GM08714 (cell line): ENCODE data around the gene CAMK1.
A peak's percentile ranks its signal among the peaks of the same experiment; 100 is the strongest.

Experiments used
- H3K4me3 ChIP-seq: fragments of 200-500 bp; sonication (Bioruptor generic); 2 replicates; pipeline ENCODE4 v1.5.1; 2014; ENCODE audit warnings: mild to moderate bottlenecking, low read length, inconsistent platforms
- ZNF274 ChIP-seq: IDR thresholded peaks from 2 replicates; pipeline ENCODE4 v1.6.1; 2012; ENCODE audit warnings: mild to moderate bottlenecking, low read depth, low read length

CAMK1 gene

DNA sequence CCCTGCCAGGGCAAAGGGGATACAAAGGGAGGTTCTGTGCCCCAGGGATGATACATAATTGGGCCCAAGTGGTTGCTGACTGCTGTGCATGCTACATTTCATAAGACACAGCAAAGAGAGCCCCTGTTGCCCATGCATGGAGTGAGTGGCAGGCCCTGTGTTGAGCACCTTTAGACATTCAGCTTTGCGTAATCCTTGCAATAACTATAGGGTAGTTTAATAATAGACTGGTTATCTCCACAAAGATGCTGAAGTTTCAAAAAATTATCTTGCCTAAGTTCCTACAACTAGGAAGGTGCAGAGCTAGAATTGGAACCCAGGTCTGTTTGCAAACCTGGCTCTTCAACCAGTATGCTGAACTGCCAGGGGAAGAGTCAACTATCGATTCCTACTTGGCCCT, 21.7 kb downstream of the CAMK1 start:
- H3K4me3 ChIP-seq: no peak overlapping the region
- TF ChIP-seq ZNF274: no peak

- no peak overlapping the region for H3K4me3 ChIP-seq
- no peak for TF ChIP-seq ZNF274
These were observed 22.5 kb downstream of the CAMK1 start for GRCh38 chr3:9747267-9747666.

- no peak overlapping the region for H3K4me3 ChIP-seq
- no peak for TF ChIP-seq ZNF274
These were observed 23.4 kb downstream of the CAMK1 start for GRCh38 chr3:9746330-9746729.

- H3K4me3 ChIP-seq: no peak overlapping the region
- TF ChIP-seq ZNF274: no peak
These were observed 24.2 kb downstream of the CAMK1 start for GRCh38 chr3:9745521-9745920.

- no peak overlapping the region for H3K4me3 ChIP-seq
- no peak for TF ChIP-seq ZNF274
These were observed 25.6 kb downstream of the CAMK1 start for GRCh38 chr3:9744162-9744561.

- H3K4me3 ChIP-seq: no peak overlapping the region
- no peak for TF ChIP-seq ZNF274
These were observed 26.2 kb downstream of the CAMK1 start for GRCh38 chr3:9743548-9743947.

DNA sequence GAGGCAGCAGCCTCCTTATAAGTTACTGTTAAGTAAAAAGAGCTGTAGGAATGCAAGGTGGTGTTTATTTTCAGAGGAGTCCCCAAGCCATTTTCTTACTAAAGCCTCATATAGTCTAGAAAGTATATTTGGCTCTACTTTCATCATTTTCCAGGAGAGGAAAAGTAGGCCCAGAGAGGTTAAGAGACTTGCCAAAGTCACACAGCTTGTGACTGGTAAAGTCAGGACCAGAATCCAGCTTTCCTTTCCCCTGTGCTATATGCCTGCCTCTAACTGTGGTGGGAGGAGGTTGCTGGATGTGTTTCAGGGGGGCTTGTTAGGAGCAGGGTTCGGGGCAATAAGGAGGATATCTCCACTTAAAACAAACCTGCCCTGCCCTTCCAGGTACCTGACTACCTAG, 27.2 kb downstream of the CAMK1 start:
- no peak overlapping the region for H3K4me3 ChIP-seq
- TF ChIP-seq ZNF274: no peak

- H3K4me3 ChIP-seq: no peak overlapping the region
- no peak for TF ChIP-seq ZNF274
These were observed 30.6 kb downstream of the CAMK1 start for GRCh38 chr3:9739181-9739580.

DNA sequence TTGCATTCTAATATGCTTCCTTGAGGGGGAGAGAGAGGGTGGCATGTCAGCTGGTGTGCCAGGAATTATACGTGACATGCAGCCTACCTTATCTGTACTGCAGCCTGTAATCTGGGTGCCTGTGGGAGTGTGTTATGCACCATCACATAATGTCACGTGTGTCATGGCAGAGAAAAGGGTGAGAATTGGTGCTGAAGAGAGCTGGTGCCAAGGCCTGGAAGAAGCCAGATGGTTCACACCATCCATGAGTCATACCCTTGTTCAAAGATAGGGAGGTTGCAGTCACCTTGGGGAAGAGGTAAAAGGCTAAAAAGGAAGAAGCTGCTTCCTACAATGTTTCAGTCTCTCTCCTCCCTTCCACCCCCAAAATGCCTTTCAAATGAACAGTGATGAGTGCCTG, 32.9 kb downstream of the CAMK1 start:
- no peak overlapping the region for H3K4me3 ChIP-seq
- TF ChIP-seq ZNF274: no peak

DNA sequence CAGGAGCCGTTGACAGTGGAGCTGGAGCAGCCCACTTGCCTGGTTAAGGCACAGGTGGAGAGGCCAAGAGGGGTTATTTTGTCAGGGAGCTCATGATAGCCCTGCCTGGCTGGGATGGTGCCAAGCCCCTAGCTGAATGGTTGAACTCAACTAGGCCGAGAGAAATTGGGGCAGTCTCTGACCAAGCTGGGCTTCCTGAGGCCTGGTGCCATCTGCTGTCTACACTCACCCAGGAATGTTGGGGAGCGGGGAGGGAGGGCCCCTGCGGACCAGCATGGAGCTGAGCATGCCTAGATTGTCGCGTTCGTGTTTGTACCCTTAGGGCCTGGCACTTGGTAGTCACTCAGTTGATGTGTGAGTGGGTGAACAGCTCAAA, 37.0 kb downstream of the CAMK1 start:
- peak overlapping the region; percentile 89 for H3K4me3 ChIP-seq
- TF ChIP-seq ZNF274: no peak

GRCh38 chr3:9732080-9732739, 37.5 kb downstream of the CAMK1 start:
- no peak for TF ChIP-seq ZNF274
- H3K4me3 ChIP-seq: peak overlapping the region; percentile 89

- TF ChIP-seq ZNF274: no peak
- peak within 1 kb of the TSS; percentile 89 for H3K4me3 ChIP-seq
These were observed 38.3 kb downstream of the CAMK1 start, which contains the start of gene BRPF1 for GRCh38 chr3:9731206-9732079. Gene BRPF1, plus strand, starts transcription at chr3:9731735. Its CDS starts 2,406 bp downstream, at chr3:9734141.

DNA sequence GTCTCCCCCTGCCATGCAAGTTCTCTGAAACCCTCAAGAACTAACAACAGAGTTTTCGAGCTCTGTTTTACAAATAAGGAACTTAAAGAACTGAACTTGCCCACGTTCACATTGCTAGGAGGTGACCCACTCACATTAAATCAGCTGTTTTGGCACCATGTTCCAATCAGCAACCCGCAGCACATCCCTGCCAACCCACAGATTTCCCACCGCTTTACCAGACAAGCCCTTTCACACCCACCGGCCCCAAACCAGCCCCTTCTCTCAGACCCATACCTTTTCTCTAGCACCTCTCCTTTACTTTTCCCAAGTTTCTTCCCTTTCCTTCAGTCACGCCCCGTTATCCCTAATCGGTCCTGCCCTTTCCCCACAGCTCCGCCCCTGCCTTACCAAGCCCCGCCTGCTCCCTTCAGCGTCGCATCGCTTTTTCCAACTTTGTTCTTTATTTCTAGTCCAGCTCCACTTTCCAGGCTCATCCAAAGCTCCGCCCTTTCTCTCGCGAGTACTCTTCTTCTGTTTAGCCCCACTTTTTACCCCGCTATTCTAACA, 39.0 kb downstream of the CAMK1 start:
- peak overlapping the region; percentile 52; the same call in 1 of the 2 replicates for H3K4me3 ChIP-seq
- TF ChIP-seq ZNF274: no peak

DNA sequence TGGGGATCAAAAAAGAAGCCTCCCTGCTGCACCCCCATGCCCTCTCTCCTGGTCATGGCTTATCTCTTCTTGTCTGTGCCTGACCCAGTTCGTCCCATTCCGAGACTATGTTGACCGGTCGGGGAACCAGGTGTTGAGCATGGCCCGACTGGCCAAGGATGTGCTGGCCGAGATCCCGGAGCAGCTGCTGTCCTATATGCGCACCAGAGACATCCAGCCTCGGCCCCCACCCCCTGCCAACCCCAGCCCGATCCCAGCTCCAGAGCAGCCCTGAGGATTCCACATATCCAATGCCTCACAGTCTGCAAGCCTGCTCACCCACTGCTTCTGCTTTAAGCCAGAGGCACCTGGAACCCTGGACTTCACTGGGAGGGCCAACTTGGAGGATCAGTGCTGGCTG, 40.3 kb downstream of the CAMK1 start:
- H3K4me3 ChIP-seq: no peak overlapping the region
- no peak for TF ChIP-seq ZNF274

DNA sequence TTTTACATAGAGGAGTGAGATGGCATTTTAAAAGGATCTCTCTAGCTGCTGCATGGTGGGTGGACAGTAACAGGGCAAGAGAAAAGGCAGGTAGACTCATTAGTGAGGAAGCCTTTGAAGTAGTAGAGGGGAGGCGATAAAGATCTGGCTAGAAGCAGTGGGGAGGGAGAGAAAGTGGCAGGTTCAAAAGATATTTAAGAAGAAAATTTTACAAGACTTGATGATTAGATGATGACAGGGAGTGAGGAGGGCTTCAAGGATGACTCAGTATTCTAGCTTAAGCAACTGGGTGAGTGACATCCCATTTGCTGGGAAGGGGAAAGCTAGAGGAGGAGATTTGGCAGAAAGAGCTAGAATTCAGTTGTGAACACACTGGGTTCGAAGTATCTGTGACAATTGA, 42.0 kb downstream of the CAMK1 start:
- no peak overlapping the region for H3K4me3 ChIP-seq
- no peak for TF ChIP-seq ZNF274
